ENCODE data around the gene HMG20A. TPM values are rescaled to one million over a fixed set of nuclear protein-coding genes. Genes with fewer than 3 reads are reported as not detected.

Gene HMG20A
- total and polyA plus RNA-seq, 10 of the 15 experiments (the other 5 are each of a cell fraction or from before 2014, with no cell fraction given), result 30.0 to 98.7 (median 46.8) TPM

- FAIRE-seq, result no peak
- in situ Hi-C loops (cut with MboI), result no loop called here
- WGBS (ENCODE audit: insufficient coverage, insufficient replicate concordance, low lambda C conversion rate, missing lambda C conversion rate), result 45% methylated on average over 11 of the region's 11 CpGs
Observed at GRCh38 chr15:77525907-77526594, 105.4 kb downstream of the HMG20A start.

More at GRCh38 chr15:77525907-77526594, 105.4 kb downstream of the HMG20A start:
- Histone ChIP-seq H3K4me1 (ENCODE audit: control insufficient read depth, insufficient read depth, low read length) (no peaks in the 10 kb centered on the region), H3K4me2 (ENCODE audit: control insufficient read depth, insufficient read depth) (no peak overlapping the region), H3K79me2 (ENCODE audit: control insufficient read depth, insufficient read depth, low read length) (no peaks in the 10 kb centered on the region), H3K9me3 (replicated peaks; ENCODE audit: control insufficient read depth, insufficient read depth, low read length) (no peaks in the 10 kb centered on the region), H3K4me3 (no peak overlapping the region), H2AFZ (ENCODE audit: control insufficient read depth, low read depth, low read length) (no peak overlapping the region), H3K27me3 (replicated peaks in 1 of 2; ENCODE audit: control insufficient read depth in 2 of 2, insufficient read depth in 2 of 2, low read length in 1 of 2) (no peaks in the 10 kb centered on the region), H3K36me3 (ENCODE audit: control insufficient read depth in 2 of 2, insufficient read depth in 2 of 2, low read length in 1 of 2) (no peaks in the 10 kb centered on the region), H3K9ac (ENCODE audit: control insufficient read depth, insufficient read depth, low read length) (no peak overlapping the region), H4K20me1 (ENCODE audit: control insufficient read depth, insufficient read depth) (no peaks in the 10 kb centered on the region), H3K27ac (ENCODE audit: control insufficient read depth, insufficient read depth) (no peak overlapping the region)
- ChIA-PET SMC1A (ENCODE audit: uncharacterized antibody, unreplicated experiment) (interaction anchor here (0.9 to 1.6 kb wide), 2 partner anchors 13 to 340 kb away, joined by 3 to 4 read pairs; no protein-coding TSS in a partner anchor), POLR2A (no interaction called here), CTCF (no interaction called here), RAD21 (ENCODE audit: unreplicated experiment) (no interaction called here)
- BruUV-seq (replicated peaks), result no TSS peak
- ATAC-seq, result no peak
- no peak for DNase-seq (ENCODE audit: low read depth, low spot score)
- TF ChIP-seq ELK1 (IDR thresholded peaks at IDR 0.05; ENCODE audit: low read depth, low read length) (no peak), KAT2A (conservative IDR thresholded peaks at IDR 0.05; ENCODE audit: control insufficient read depth, low read depth, low read length) (no peak), TAF1 (IDR thresholded peaks at IDR 0.05; ENCODE audit: borderline replicate concordance, low read depth, low read length) (no peak), SIX5 (IDR thresholded peaks at IDR 0.05; ENCODE audit: low read depth, low read length, severe bottlenecking) (no peak), NFXL1 (IDR thresholded peaks at IDR 0.05; ENCODE audit: borderline replicate concordance) (no peak), ZNF687 (IDR thresholded peaks at IDR 0.05) (no peak), TCF12 (IDR thresholded peaks at IDR 0.05; ENCODE audit: low read depth, low read length) (no peak)
- intact Hi-C loops (cut with micrococcal nuclease; ENCODE audit: unreplicated experiment), result no loop called here
